GM19328 (cell line): Measurements from ENCODE around the gene GGN.
A peak's percentile ranks its signal among the peaks of the same experiment; 100 is the strongest.

Source experiments
- ATAC-seq: cut with Tn5 transposase; IDR thresholded peaks from one replicate; pipeline ENCODE4 v1.9.1; 2021; ENCODE audit warnings: mild to moderate bottlenecking, moderate library complexity; ENCODE audit not compliant: unreplicated experiment

Gene GGN

GRCh38 chr19:38388349-38389100, 691 bp upstream of the GGN start, which contains the start of gene SPRED3:
TSS of gene SPRED3 (plus strand) at chr19:38388697. CDS start at chr19:38390303, 1,606 bp downstream.
- ATAC-seq: no peak

GRCh38 chr19:38386971-38387549, 774 bp downstream of the GGN start:
- ATAC-seq: no peak

- ATAC-seq: no peak
These were observed 1.4 kb downstream of the GGN start for GRCh38 chr19:38386300-38386970.

- no peak for ATAC-seq
These were observed 2.0 kb downstream of the GGN start for GRCh38 chr19:38385804-38386257.

- no peak for ATAC-seq
These were observed 2.6 kb downstream of the GGN start for GRCh38 chr19:38385057-38385803.

- no peak for ATAC-seq
These were observed 3.4 kb downstream of the GGN start for GRCh38 chr19:38384209-38385027.

GRCh38 chr19:38383743-38384142, 4.1 kb downstream of the GGN start:
- ATAC-seq: no peak

GRCh38 chr19:38383184-38383583, 4.7 kb downstream of the GGN start:
- ATAC-seq: no peak

GRCh38 chr19:38381138-38381537, 6.7 kb downstream of the GGN start:
- ATAC-seq: no peak

GRCh38 chr19:38378866-38379265, 9.0 kb downstream of the GGN start:
- no peak for ATAC-seq

GRCh38 chr19:38377052-38377451, 10.8 kb downstream of the GGN start:
- ATAC-seq: no peak

GRCh38 chr19:38376576-38376975, 11.3 kb downstream of the GGN start:
- ATAC-seq: no peak

- ATAC-seq: no peak
These were observed 12.1 kb downstream of the GGN start for GRCh38 chr19:38375748-38376147.

GRCh38 chr19:38375098-38375493, 12.7 kb downstream of the GGN start:
- no peak for ATAC-seq

GRCh38 chr19:38374332-38375097, 13.3 kb downstream of the GGN start, which contains the start of gene PSMD8:
TSS of gene PSMD8 (plus strand) at chr19:38374571. CDS start at chr19:38374602, 31 bp downstream.
- ATAC-seq: peak; percentile 94

- no peak for ATAC-seq
These were observed 13.9 kb downstream of the GGN start for GRCh38 chr19:38373907-38374331.

- ATAC-seq: no peak
These were observed 16.8 kb downstream of the GGN start for GRCh38 chr19:38371081-38371480.

GRCh38 chr19:38370299-38370698, 17.5 kb downstream of the GGN start:
- ATAC-seq: no peak

GRCh38 chr19:38369584-38369983, 18.2 kb downstream of the GGN start:
- no peak for ATAC-seq
